ENCODE measurements around the gene PRRG2. TPM values are rescaled to one million over a fixed set of nuclear protein-coding genes. Genes with fewer than 3 reads are reported as not detected.

Gene PRRG2
- total and polyA plus RNA-seq, 3 experiments from 2014 or later, result 0.24 to 1.2 (median 1.2) TPM

DNA sequence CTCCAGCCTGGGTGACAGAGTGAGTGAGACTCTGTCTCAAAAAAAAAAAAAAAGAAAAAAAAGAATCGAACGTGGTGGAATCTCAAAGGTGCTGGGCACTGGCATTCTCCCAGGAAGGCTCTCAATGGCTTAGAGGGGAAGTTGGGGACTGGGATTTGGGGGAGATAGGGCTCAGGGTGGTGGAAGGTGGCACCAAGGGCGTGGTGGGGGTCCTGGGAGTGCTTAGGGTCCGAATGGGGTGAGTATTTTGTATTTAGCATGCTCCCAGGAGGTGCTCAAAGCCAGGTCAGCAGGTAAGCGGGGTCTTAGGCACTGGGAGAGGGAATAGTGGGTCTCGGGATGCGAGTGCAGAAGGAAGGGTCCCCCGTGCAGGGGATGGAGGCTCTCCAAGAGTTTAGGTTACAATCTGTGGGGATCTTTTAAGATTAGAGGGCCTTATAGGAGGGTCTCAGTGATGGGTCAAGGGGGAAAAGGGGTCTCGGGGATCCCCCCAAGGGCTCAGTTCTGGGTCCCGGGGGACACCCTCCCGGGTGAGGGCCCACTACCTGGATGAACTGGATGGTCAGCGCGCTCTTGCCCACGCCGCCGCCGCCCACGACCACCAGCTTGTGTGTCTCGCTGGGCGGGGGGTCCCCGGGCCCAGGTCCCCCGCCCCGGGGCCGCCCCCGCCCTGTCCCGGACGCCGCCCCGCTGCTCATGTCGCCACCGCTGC lies 58.4 kb downstream of the PRRG2 start:
- no peaks in the 10 kb centered on the region for H3K36me3 ChIP-seq (ENCODE audit: insufficient read depth, low read length)
- H3K4me1 Mint-ChIP-seq, result peaks cover 51 to 63% (median 60%) of the 10 kb centered on the region in 3 donors
- H3K27ac Mint-ChIP-seq, result peak overlapping the region; percentile 69 to 98 (median 90)
- no peaks in the 10 kb centered on the region for H3K27me3 ChIP-seq (ENCODE audit: insufficient read depth, low read length, poor library complexity, severe bottlenecking)
- H3K4me1 ChIP-seq (ENCODE audit: insufficient read depth, low read length), result peaks cover 37% of the 10 kb centered on the region
- H3K4me3 ChIP-seq (ENCODE audit: low read length), result peak overlapping the region; percentile 87
- H3K36me3 Mint-ChIP-seq, result peaks cover 0 to 17% (median 0%) of the 10 kb centered on the region in 3 donors
- peak overlapping the region; percentile 66 to 97 (median 94) for H3K4me3 Mint-ChIP-seq
- peak in 1 of 5 donors; percentile 33 for DNase-seq
- ChIA-PET CTCF (interaction anchor here (0.7 to 2.7 kb wide), 13 partner anchors 14 to 237 kb away, joined by 3 to 18 read pairs (median 4); partner anchors contain the start of genes AKT1S1, BCL2L12, IRF3 and NOSIP), POLR2A (interaction anchor here (0.5 to 5.2 kb wide), 18 partner anchors 9 to 304 kb away, joined by 3 to 61 read pairs (median 5); partner anchors contain the start of genes AKT1S1, BCL2L12, CD37 and IRF3)
- H3K9me3 ChIP-seq (ENCODE audit: low read length), result no peaks in the 10 kb centered on the region
- no peaks in the 10 kb centered on the region for H3K9me3 Mint-ChIP-seq
- peak overlapping the region; percentile 61 for H3K27ac ChIP-seq (ENCODE audit: low read depth, low read length)
- H3K27me3 Mint-ChIP-seq, result peaks cover 0 to 3% of the 10 kb centered on the region in 2 donors

DNA sequence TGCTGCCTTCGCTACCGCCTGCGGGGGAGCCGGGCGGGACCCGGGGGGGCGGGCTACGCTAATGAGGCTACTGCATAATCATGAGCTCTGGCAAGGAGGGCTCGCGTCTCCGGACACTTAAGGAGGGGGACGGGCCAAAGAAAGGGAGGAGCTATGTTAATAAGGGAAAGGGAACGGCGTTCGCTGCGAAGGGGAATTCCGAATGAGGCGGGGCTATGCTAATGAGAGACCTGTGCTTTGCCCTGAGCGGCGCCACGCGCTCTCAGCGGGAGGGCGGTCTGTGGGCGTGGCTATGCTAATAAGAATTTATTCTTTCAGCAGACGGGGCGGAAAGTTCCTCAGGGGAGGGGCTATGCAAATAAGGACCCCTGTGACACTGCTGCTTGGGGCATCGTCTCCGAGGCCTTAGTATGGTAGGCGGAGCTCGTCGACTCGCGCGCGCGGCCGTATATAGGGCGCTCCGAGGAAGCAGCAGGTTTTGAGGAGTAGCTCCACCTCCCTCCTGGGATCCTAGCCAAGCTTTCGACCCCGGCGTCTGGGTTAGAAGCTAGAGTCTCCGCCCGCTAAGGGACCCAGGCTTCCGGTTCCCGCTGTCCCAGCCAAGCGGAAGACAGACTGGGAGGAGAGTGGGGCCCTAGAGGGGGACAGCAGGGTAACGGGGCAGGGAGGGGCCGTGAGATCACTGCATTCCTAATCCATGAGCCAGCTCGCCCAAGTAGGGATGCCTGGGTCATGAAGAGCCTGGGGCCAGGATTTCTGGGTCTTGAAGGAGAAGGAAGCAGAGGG lies 59.2 kb downstream of the PRRG2 start, which contains the start of gene RRAS:
TSS of gene RRAS (minus strand) at position 31 of the 786 bp plus-strand sequence. CDS start 45 bp downstream, outside the sequence.
- Histone ChIP-seq H3K4me1 (ENCODE audit: insufficient read depth, low read length) (peaks cover 37% of the 10 kb centered on the region), H3K9me3 (ENCODE audit: low read length) (no peaks in the 10 kb centered on the region), H3K4me3 (ENCODE audit: low read length) (peak within 1 kb of the TSS; percentile 87), H3K27ac (ENCODE audit: low read depth, low read length) (peak within 1 kb of the TSS; percentile 94), H3K27me3 (ENCODE audit: insufficient read depth, low read length, poor library complexity, severe bottlenecking) (no peaks in the 10 kb centered on the region), H3K36me3 (ENCODE audit: insufficient read depth, low read length) (no peaks in the 10 kb centered on the region)
- Mint-ChIP-seq H3K27ac (peak within 1 kb of the TSS; percentile 94 to 99 (median 98)), H3K27me3 (peaks cover 0 to 3% of the 10 kb centered on the region in 2 donors), H3K36me3 (peaks cover 0 to 19% (median 0%) of the 10 kb centered on the region in 3 donors), H3K4me1 (peaks cover 52 to 67% (median 61%) of the 10 kb centered on the region in 3 donors), H3K9me3 (no peaks in the 10 kb centered on the region), H3K4me3 (peak within 1 kb of the TSS; percentile 85 to 97 (median 95))
- ChIA-PET POLR2A (interaction anchor here (0.5 to 5.2 kb wide), 20 partner anchors 10 to 305 kb away, joined by 3 to 61 read pairs (median 4); partner anchors contain the start of genes AKT1S1, ALDH16A1, BCL2L12 and CD37), CTCF (interaction anchor here (0.9 to 2.7 kb wide), 13 partner anchors 15 to 236 kb away, joined by 3 to 18 read pairs (median 4); partner anchors contain the start of genes AKT1S1, BCL2L12, IRF3 and NOSIP)
- DNase-seq, result peak; percentile 99 to 100 (median 99)

Other genes with a start within 250 kb of the PRRG2 start
- 100 to 1,000 TPM; 116 to 127 TPM for gene CD37, start 245.9 kb upstream of the PRRG2 start, total RNA-seq
- gene CD37, start 245.9 kb upstream of the PRRG2 start, polyA plus RNA-seq, result 188 TPM
- gene TEAD2, start 218.9 kb upstream of the PRRG2 start, total RNA-seq, result not detected
- gene TEAD2, start 218.9 kb upstream of the PRRG2 start, polyA plus RNA-seq, result not detected
- gene DKKL1, start 217.4 kb upstream of the PRRG2 start, total RNA-seq, result not detected
- not detected for gene DKKL1, start 217.4 kb upstream of the PRRG2 start, polyA plus RNA-seq
- under 1 TPM in 1 of 2 experiments, not detected in 1; 0.31 TPM for gene KASH5, start 193.1 kb upstream of the PRRG2 start, total RNA-seq
- not detected for gene KASH5, start 193.1 kb upstream of the PRRG2 start, polyA plus RNA-seq
- not detected for gene PTH2, start 157.9 kb upstream of the PRRG2 start, total RNA-seq
- not detected for gene PTH2, start 157.9 kb upstream of the PRRG2 start, polyA plus RNA-seq
- not detected for gene GFY, start 155.9 kb upstream of the PRRG2 start, total RNA-seq
- gene GFY, start 155.9 kb upstream of the PRRG2 start, polyA plus RNA-seq, result not detected
- under 1 TPM; 0.07 to 0.09 TPM for gene SLC17A7, start 139.8 kb upstream of the PRRG2 start, total RNA-seq
- gene SLC17A7, start 139.8 kb upstream of the PRRG2 start, polyA plus RNA-seq, result not detected
- gene PIH1D1, start 129.5 kb upstream of the PRRG2 start, total RNA-seq, result 100 to 1,000 TPM; 132 to 138 TPM
- gene PIH1D1, start 129.5 kb upstream of the PRRG2 start, polyA plus RNA-seq, result 81.8 TPM
- gene ALDH16A1, start 128.1 kb upstream of the PRRG2 start, total RNA-seq, result 10 to 100 TPM; 46.7 to 51.8 TPM
- gene ALDH16A1, start 128.1 kb upstream of the PRRG2 start, polyA plus RNA-seq, result 32.5 TPM
- gene FLT3LG, start 107.1 kb upstream of the PRRG2 start, total RNA-seq, result 10 to 100 TPM; 63.9 to 71.5 TPM
- 148 TPM for gene FLT3LG, start 107.1 kb upstream of the PRRG2 start, polyA plus RNA-seq
- gene RPL13A, start 93.7 kb upstream of the PRRG2 start, total RNA-seq, result 1,000 to 10,000 TPM; 3,865 to 3,912 TPM
- 2,679 TPM for gene RPL13A, start 93.7 kb upstream of the PRRG2 start, polyA plus RNA-seq
- 1,000 to 10,000 TPM; 2,863 to 2,871 TPM for gene RPS11, start 84.9 kb upstream of the PRRG2 start, total RNA-seq
- 1,959 TPM for gene RPS11, start 84.9 kb upstream of the PRRG2 start, polyA plus RNA-seq
- gene FCGRT, start 68.7 kb upstream of the PRRG2 start, total RNA-seq, result 10 to 100 TPM; 16.2 to 16.3 TPM
- gene FCGRT, start 68.7 kb upstream of the PRRG2 start, polyA plus RNA-seq, result 52.4 TPM
- 1 to 10 TPM; 1.4 to 1.7 TPM for gene RCN3, start 53.3 kb upstream of the PRRG2 start, total RNA-seq
- gene RCN3, start 53.3 kb upstream of the PRRG2 start, polyA plus RNA-seq, result 2.1 TPM
- 10 to 100 TPM; 62.5 to 64.3 TPM for gene NOSIP, start 760 bp upstream of the PRRG2 start, total RNA-seq
- 414 TPM for gene NOSIP, start 760 bp upstream of the PRRG2 start, polyA plus RNA-seq
- gene PRR12, start 9.9 kb downstream of the PRRG2 start, total RNA-seq, result 10 to 100 TPM; 25.9 to 27.5 TPM
- 0.81 TPM for gene PRR12, start 9.9 kb downstream of the PRRG2 start, polyA plus RNA-seq
- 1 to 10 TPM; 5.3 to 5.8 TPM for gene RRAS, start 58.8 kb downstream of the PRRG2 start, total RNA-seq
- gene RRAS, start 58.8 kb downstream of the PRRG2 start, polyA plus RNA-seq, result 16.0 TPM
- 10 to 100 TPM; 79.2 to 79.7 TPM for gene SCAF1, start 60.9 kb downstream of the PRRG2 start, total RNA-seq
- gene SCAF1, start 60.9 kb downstream of the PRRG2 start, polyA plus RNA-seq, result 3.2 TPM
- gene IRF3, start 84.5 kb downstream of the PRRG2 start, total RNA-seq, result 100 to 1,000 TPM; 118 to 127 TPM
- 81.7 TPM for gene IRF3, start 84.5 kb downstream of the PRRG2 start, polyA plus RNA-seq
- 10 to 100 TPM; 68.2 to 70.9 TPM for gene BCL2L12, start 84.6 kb downstream of the PRRG2 start, total RNA-seq
- 18.9 TPM for gene BCL2L12, start 84.6 kb downstream of the PRRG2 start, polyA plus RNA-seq
- gene PRMT1, start 96.0 kb downstream of the PRRG2 start, total RNA-seq, result 100 to 1,000 TPM; 529 to 537 TPM
- 135 TPM for gene PRMT1, start 96.0 kb downstream of the PRRG2 start, polyA plus RNA-seq
- 1 to 10 TPM; 6.9 to 7.2 TPM for gene ADM5, start 108.3 kb downstream of the PRRG2 start, total RNA-seq
- gene ADM5, start 108.3 kb downstream of the PRRG2 start, polyA plus RNA-seq, result 0.91 TPM
- under 1 TPM; 0.66 to 0.84 TPM for gene CPT1C, start 109.8 kb downstream of the PRRG2 start, total RNA-seq
- not detected for gene CPT1C, start 109.8 kb downstream of the PRRG2 start, polyA plus RNA-seq
- under 1 TPM; 0.42 to 0.79 TPM for gene TSKS, start 182.0 kb downstream of the PRRG2 start, total RNA-seq
- gene TSKS, start 182.0 kb downstream of the PRRG2 start, polyA plus RNA-seq, result not detected
- 10 to 100 TPM; 82.5 to 87.7 TPM for gene AP2A1, start 185.7 kb downstream of the PRRG2 start, total RNA-seq
- 10.1 TPM for gene AP2A1, start 185.7 kb downstream of the PRRG2 start, polyA plus RNA-seq
- 10 to 100 TPM; 26.1 to 30.1 TPM for gene FUZ, start 232.0 kb downstream of the PRRG2 start, total RNA-seq
- gene FUZ, start 232.0 kb downstream of the PRRG2 start, polyA plus RNA-seq, result 4.5 TPM
- gene MED25, start 237.0 kb downstream of the PRRG2 start, total RNA-seq, result 10 to 100 TPM; 42.3 to 47.2 TPM
- gene MED25, start 237.0 kb downstream of the PRRG2 start, polyA plus RNA-seq, result 23.7 TPM

Measured in CD8-positive, alpha-beta memory T cell (primary cell).